H9 (cell line): ENCODE results near the gene HHLA2. TPM values are rescaled to one million over a fixed set of nuclear protein-coding genes. Genes with fewer than 3 reads are reported as not detected.
A peak's percentile ranks its signal among the peaks of the same experiment; 100 is the strongest.
"Not testable (repeated sequence)": the region's sequence is repeated elsewhere in the genome, so short reads cannot be mapped to it uniquely, and the experiment has no call there.

ENCODE experiments used
- DNase-seq: peaks from one replicate; pipeline ENCODE4 v3.0.0-alpha.2; 2017
- H2AFZ ChIP-seq: one replicate; pipeline ENCODE4 v1.6.1; 2013; ENCODE audit warnings: mild to moderate bottlenecking, low read length, control low read depth, moderate library complexity
- H2AK5ac ChIP-seq: 2 replicates; pipeline ENCODE4 v1.6.1; 2013; ENCODE audit warnings: low read length, control low read depth, mixed read lengths; ENCODE audit not compliant: insufficient read length
- H2BK120ac ChIP-seq: one replicate; pipeline ENCODE4 v1.6.1; 2013; ENCODE audit warnings: low read depth, mild to moderate bottlenecking, low read length, control low read depth, inconsistent platforms; ENCODE audit not compliant: poor library complexity, severe bottlenecking
- H2BK12ac ChIP-seq: 2 replicates; pipeline ENCODE4 v1.6.1; 2013; ENCODE audit warnings: low read length, control low read depth, mixed read lengths, low read depth; ENCODE audit not compliant: insufficient read length
- H2BK15ac ChIP-seq: 2 replicates; pipeline ENCODE4 v1.6.1; 2013; ENCODE audit warnings: low read depth, low read length, control low read depth
- H2BK20ac ChIP-seq: one replicate; pipeline ENCODE4 v1.6.1; 2013; ENCODE audit warnings: low read depth, mild to moderate bottlenecking, low read length, control low read depth, inconsistent platforms; ENCODE audit not compliant: poor library complexity, severe bottlenecking
- H2BK5ac ChIP-seq: 2 replicates; pipeline ENCODE4 v1.6.1; 2013; ENCODE audit warnings: low read length, control low read depth, mixed read lengths; ENCODE audit not compliant: insufficient read length
- H3K14ac ChIP-seq: 2 replicates; pipeline ENCODE4 v1.6.1; 2013; ENCODE audit warnings: low read length, control low read depth; ENCODE audit not compliant: insufficient read depth
- H3K18ac ChIP-seq: 2 replicates; pipeline ENCODE4 v1.6.1; 2013; ENCODE audit warnings: low read depth, mild to moderate bottlenecking, mixed read lengths, low read length, control low read depth; ENCODE audit not compliant: insufficient read length
- H3K23ac ChIP-seq: 2 replicates; pipeline ENCODE4 v1.6.1; 2013; ENCODE audit warnings: low read length, control low read depth, mixed read lengths, low read depth; ENCODE audit not compliant: insufficient read length
- H3K23me2 ChIP-seq: 2 replicates; pipeline ENCODE4 v1.6.1; 2013; ENCODE audit warnings: low read depth, mild to moderate bottlenecking, mixed read lengths, low read length, control low read depth; ENCODE audit not compliant: insufficient read length, poor library complexity, severe bottlenecking
- H3K27ac ChIP-seq: 2 replicates; pipeline ENCODE4 v1.5.1; 2013; ENCODE audit warnings: low read length, control low read depth, mixed read lengths, low read depth; ENCODE audit not compliant: insufficient read length
- H3K27me3 ChIP-seq: 2 replicates; pipeline ENCODE4 v1.6.1; 2013; ENCODE audit warnings: low read length, control low read depth, inconsistent platforms; ENCODE audit not compliant: insufficient read depth
- H3K4ac ChIP-seq: 2 replicates; pipeline ENCODE4 v1.6.1; 2013; ENCODE audit warnings: low read depth, mild to moderate bottlenecking, control low read depth, inconsistent platforms, low read length, moderate library complexity
- H3K4me1 ChIP-seq: 2 replicates; pipeline ENCODE4 v1.6.1; 2013; ENCODE audit warnings: low read length, control low read depth, inconsistent platforms; ENCODE audit not compliant: insufficient read depth
- H3K4me2 ChIP-seq: 2 replicates; pipeline ENCODE4 v1.6.1; 2013; ENCODE audit warnings: low read length, control low read depth, mixed read lengths; ENCODE audit not compliant: insufficient read length, insufficient read depth
- H3K56ac ChIP-seq: 2 replicates; pipeline ENCODE4 v1.6.1; 2013; ENCODE audit warnings: low read depth, mild to moderate bottlenecking, mixed read lengths, low read length, control low read depth; ENCODE audit not compliant: insufficient read length
- H3K79me1 ChIP-seq: 2 replicates; pipeline ENCODE4 v1.6.1; 2013; ENCODE audit warnings: low read depth, mild to moderate bottlenecking, moderate library complexity, low read length, control low read depth, inconsistent platforms; ENCODE audit not compliant: insufficient read depth, poor library complexity, severe bottlenecking
- H3K79me2 ChIP-seq: 2 replicates; pipeline ENCODE4 v1.6.1; 2013; ENCODE audit warnings: low read length, control low read depth, inconsistent platforms; ENCODE audit not compliant: insufficient read depth
- H3K9ac ChIP-seq: 2 replicates; pipeline ENCODE4 v1.6.1; 2013; ENCODE audit warnings: low read length, control low read depth, mixed read lengths; ENCODE audit not compliant: insufficient read length; ENCODE audit errors: extremely low read depth
- H3K9me3 ChIP-seq: one replicate; pipeline ENCODE4 v1.6.1; 2013; ENCODE audit warnings: low read depth, low read length, inconsistent platforms; ENCODE audit not compliant: control insufficient read depth
- H3T11ph ChIP-seq: one replicate; pipeline ENCODE4 v1.6.1; 2013; ENCODE audit warnings: mild to moderate bottlenecking, low read length, control low read depth, inconsistent platforms
- H4K20me1 ChIP-seq: one replicate; pipeline ENCODE4 v1.6.1; 2013; ENCODE audit not compliant: control insufficient read depth, insufficient read length, insufficient read depth
- H4K5ac ChIP-seq: 2 replicates; pipeline ENCODE4 v1.6.1; 2013; ENCODE audit warnings: low read depth, mild to moderate bottlenecking, mixed read lengths, low read length, control low read depth; ENCODE audit not compliant: insufficient read length
- H4K8ac ChIP-seq: replicated peaks from 2 replicates; pipeline ENCODE4 v1.6.1; 2013; ENCODE audit warnings: low read length, control low read depth, mixed read lengths, low read depth; ENCODE audit not compliant: insufficient read length
- H4K91ac ChIP-seq: 2 replicates; pipeline ENCODE4 v1.6.1; 2013; ENCODE audit warnings: low read depth, mild to moderate bottlenecking, moderate library complexity, mixed read lengths, low read length, control low read depth; ENCODE audit not compliant: insufficient read length
- H3K27ac Mint-ChIP-seq, 3 experiments: 2 replicates in 2 of 3; 3 replicates in 1 of 3; pipeline ENCODE4 v1.8.0; 2020 to 2021; ENCODE audit warnings: mixed read lengths in 3 of 3, mild to moderate bottlenecking in 1 of 3, moderate library complexity in 1 of 3
- H3K27me3 Mint-ChIP-seq: 2 replicates; pipeline ENCODE4 v1.8.0; 2021; ENCODE audit warnings: low read depth, mild to moderate bottlenecking, moderate library complexity, mixed read lengths
- H3K36me3 Mint-ChIP-seq, 3 experiments: 2 replicates in 2 of 3; 3 replicates in 1 of 3; pipeline ENCODE4 v1.8.0; 2020 to 2021; ENCODE audit warnings: low read depth in 3 of 3, mixed read lengths in 3 of 3; ENCODE audit not compliant: insufficient read depth in 1 of 3
- H3K4me1 Mint-ChIP-seq, 2 experiments: 2 replicates each; pipeline ENCODE4 v1.8.0; 2020; ENCODE audit warnings: mixed read lengths in 2 of 2
- H3K4me3 Mint-ChIP-seq, 2 experiments: 2 replicates in 1 of 2; 3 replicates in 1 of 2; pipeline ENCODE4 v1.8.0; 2020 to 2021; ENCODE audit warnings: mild to moderate bottlenecking in 2 of 2, mixed read lengths in 2 of 2, moderate library complexity in 1 of 2
- H3K9me3 Mint-ChIP-seq, 2 experiments: 2 replicates in 1 of 2; 3 replicates in 1 of 2; pipeline ENCODE4 v1.8.0; 2020; ENCODE audit warnings: mild to moderate bottlenecking in 2 of 2, mixed read lengths in 2 of 2, moderate library complexity in 1 of 2
- WGBS: extraction: QIAGEN DNeasy Blood & Tissue Kit; methylation state at CpG from one replicate; pipeline ENCODE4 v1.1.7; 2013; ENCODE audit warnings: missing lambda C conversion rate, low lambda C conversion rate, mixed read lengths; ENCODE audit not compliant: insufficient read length; ENCODE audit errors: extremely low coverage; 5-methylcytosine and 5-hydroxymethylcytosine counted together
- total RNA-seq: library from RNA; stranded (reverse); gene quantifications from 2 replicates; pipeline ENCODE4 v1.2.1, GENCODE V29; 2021

HHLA2 gene
- total RNA-seq, 1 experiment from 2014 or later = not detected

GRCh38 chr3:108268235-108268634 lies 28.1 kb upstream of the HHLA2 start:
- not testable (repeated sequence) for H3K4me1 ChIP-seq, H3K18ac ChIP-seq, H3K56ac ChIP-seq, H3K9ac ChIP-seq, H3K14ac ChIP-seq, H3T11ph ChIP-seq, H3K23me2 ChIP-seq, H3K4ac ChIP-seq, H3K27ac ChIP-seq, H3K4me3 Mint-ChIP-seq, H2AFZ ChIP-seq, H3K79me1 ChIP-seq, H3K23ac ChIP-seq, H4K91ac ChIP-seq, H3K4me2 ChIP-seq, H2BK15ac ChIP-seq, H3K9me3 ChIP-seq, H4K8ac ChIP-seq, H2BK12ac ChIP-seq, H3K27me3 Mint-ChIP-seq, H4K5ac ChIP-seq, H3K4me1 Mint-ChIP-seq, H2BK5ac ChIP-seq, H2AK5ac ChIP-seq, H3K27me3 ChIP-seq, H3K79me2 ChIP-seq, H4K20me1 ChIP-seq, DNase-seq, H2BK120ac ChIP-seq, H2BK20ac ChIP-seq
- no CpG with 5 or more reads among the region's 3 CpGs for WGBS
- peaks cover 11 to 14% of the 10 kb centered on the region in 2 experiments; a peak in 4 of 5 replicates for H3K9me3 Mint-ChIP-seq
- H3K27ac Mint-ChIP-seq = peak overlapping the region in 1 of 3 experiments; percentile 37; a peak in 1 of 7 replicates
- peaks cover 2 to 10% (median 4%) of the 10 kb centered on the region in 3 experiments; a peak in 4 of 7 replicates for H3K36me3 Mint-ChIP-seq
